SH-SY5Y (cell line): ENCODE results near the gene BCO2.

Source experiments
- GATA2 ChIP-seq: IDR thresholded peaks from 2 replicates; pipeline ENCODE4 v1.6.1; 2011; ENCODE audit warnings: mild to moderate bottlenecking, low read depth, low read length
- GATA3 ChIP-seq: IDR thresholded peaks from 2 replicates; pipeline ENCODE4 v1.6.1; 2011; ENCODE audit warnings: low read depth, mild to moderate bottlenecking, low read length, moderate library complexity

DNA sequence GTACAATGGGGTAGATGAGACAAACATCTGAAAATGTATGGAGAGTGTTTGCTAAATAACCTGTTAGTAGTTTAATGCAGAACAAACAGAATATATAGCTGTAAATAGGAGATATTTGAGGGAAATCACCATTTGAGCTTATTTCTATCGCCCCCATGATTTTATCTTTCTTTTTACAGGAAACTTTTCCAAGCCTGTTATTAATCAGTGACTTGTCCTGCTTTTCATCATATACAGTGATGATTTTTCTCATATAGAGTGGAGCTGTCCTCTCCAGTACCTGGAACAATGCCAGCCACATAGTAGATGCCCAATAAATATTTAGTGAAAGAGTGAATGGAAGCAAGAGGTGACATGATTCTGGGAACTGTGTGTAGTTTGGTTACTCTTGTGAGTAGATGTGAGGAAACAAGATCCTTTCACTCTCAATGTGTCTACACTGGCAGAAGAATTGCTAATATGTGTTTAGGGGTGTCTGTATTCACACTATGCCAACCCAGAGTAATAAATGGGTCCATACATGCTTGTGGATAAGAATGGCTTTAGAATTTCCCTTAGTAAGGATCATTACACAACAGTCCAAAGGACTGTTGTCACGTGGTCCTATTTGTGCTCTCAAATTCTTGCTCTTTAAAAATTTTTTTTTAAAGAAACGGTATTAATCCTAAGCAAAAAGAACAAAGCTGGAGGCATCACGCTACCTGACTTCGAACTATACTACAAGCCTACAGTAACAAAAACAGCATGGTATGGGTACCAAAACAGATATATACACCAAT, 48.6 kb downstream of the BCO2 start:
- TF ChIP-seq GATA2 (no peak), GATA3 (peak; percentile 91)
